ENCODE data around the gene SLC15A1.

GRCh38 chr13:98795220-98795619, 42.7 kb upstream of the SLC15A1 start:
- TF ChIP-seq EP300 (IDR thresholded peaks at IDR 0.05) (no peak), POLR2A (IDR thresholded peaks at IDR 0.05) (no peak)
- TF ChIP-seq, protein P1, sequence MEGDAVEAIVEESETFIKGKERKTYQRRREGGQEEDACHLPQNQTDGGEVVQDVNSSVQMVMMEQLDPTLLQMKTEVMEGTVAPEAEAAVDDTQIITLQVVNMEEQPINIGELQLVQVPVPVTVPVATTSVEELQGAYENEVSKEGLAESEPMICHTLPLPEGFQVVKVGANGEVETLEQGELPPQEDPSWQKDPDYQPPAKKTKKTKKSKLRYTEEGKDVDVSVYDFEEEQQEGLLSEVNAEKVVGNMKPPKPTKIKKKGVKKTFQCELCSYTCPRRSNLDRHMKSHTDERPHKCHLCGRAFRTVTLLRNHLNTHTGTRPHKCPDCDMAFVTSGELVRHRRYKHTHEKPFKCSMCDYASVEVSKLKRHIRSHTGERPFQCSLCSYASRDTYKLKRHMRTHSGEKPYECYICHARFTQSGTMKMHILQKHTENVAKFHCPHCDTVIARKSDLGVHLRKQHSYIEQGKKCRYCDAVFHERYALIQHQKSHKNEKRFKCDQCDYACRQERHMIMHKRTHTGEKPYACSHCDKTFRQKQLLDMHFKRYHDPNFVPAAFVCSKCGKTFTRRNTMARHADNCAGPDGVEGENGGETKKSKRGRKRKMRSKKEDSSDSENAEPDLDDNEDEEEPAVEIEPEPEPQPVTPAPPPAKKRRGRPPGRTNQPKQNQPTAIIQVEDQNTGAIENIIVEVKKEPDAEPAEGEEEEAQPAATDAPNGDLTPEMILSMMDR (IDR thresholded peaks at IDR 0.05), result no peak

Measured in gastroesophageal sphincter (tissue), 3 donors.